Measurements from ENCODE around the gene LTB.

Gene LTB

DNA sequence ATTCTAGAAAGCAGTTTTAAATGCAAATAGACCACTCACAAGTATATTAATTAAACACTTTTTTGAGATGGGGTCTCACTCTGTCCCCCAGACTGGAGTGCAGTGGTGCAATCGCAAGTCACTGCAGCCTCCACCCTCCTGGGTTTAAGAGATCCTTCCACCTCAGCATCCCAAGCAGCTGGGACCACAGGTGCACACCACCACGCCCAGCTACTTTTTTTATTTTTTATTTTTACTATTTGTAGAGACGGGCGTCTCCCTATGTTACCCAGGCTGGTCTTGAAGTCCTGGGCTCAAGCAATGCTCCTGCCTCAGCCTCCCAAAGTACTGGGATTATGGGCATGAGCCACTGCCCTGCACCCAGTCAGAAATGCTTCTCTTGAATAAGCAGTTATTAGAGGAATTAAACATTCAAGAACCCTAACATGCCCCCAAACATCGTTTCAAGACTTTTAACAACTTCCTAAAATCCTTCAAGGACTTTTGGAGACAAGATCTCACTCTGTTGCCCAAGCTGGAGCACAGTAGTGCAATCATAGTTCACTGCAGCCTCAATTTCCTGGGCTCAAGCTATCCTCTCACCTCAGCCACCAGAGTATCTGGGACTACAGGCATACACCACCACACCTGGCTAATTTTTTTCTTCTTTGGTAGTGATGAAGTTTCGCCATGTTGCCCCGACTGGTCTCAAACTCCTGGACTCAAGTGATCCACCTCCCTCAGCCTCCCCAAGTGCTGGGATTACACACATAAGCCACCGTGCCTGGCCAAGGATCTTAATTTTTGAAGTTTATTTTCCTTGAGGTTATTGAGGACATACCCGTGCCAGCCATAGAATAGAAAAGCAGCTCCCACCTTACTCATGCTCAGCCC is 50.2 kb downstream of the LTB start:
- DNase-seq (ENCODE audit: low read depth in 2 of 3, low spot score in 1 of 3), result no peak

- no peak for DNase-seq (ENCODE audit: low read depth in 2 of 3, low spot score in 1 of 3)
These were observed 51.1 kb downstream of the LTB start for GRCh38 chr6:31531162-31531561.

GRCh38 chr6:31530659-31531058 is 51.6 kb downstream of the LTB start:
- DNase-seq (ENCODE audit: low read depth in 2 of 3, low spot score in 1 of 3), result no peak

Data from stimulated activated CD4-positive, alpha-beta T cell treated with anti-CD3 and anti-CD28 coated beads, Interleukin-12 subunit alpha, Interleukin-12 subunit beta, amount 100 ng/mL, for 48 hours (primary cell).